ACC112 (cell line): ENCODE data around the gene SIK3.
A peak's percentile ranks its signal among the peaks of the same experiment; 100 is the strongest.
"Not testable (repeated sequence)": the region's sequence is repeated elsewhere in the genome, so short reads cannot be mapped to it uniquely, and the experiment has no call there.

Experiments
- H2AFZ ChIP-seq: fragments of 200-600 bp; sonication (generic); one replicate; pipeline ENCODE4 v1.6.0; 2017; ENCODE audit warnings: antibody characterized with exemption, low read length; ENCODE audit not compliant: unreplicated experiment
- H3K27ac ChIP-seq: fragments of 200-600 bp; sonication (generic); 2 replicates; pipeline ENCODE4 v1.5.1; 2014; ENCODE audit warnings: low read depth, mild to moderate bottlenecking, antibody characterized with exemption, low read length, moderate library complexity
- H3K27me3 ChIP-seq: fragments of 200-600 bp; sonication (generic); 2 replicates; pipeline ENCODE4 v1.6.1; 2014; ENCODE audit warnings: mild to moderate bottlenecking, antibody characterized with exemption, low read length, moderate library complexity, mixed read lengths; ENCODE audit not compliant: insufficient read depth
- H3K36me3 ChIP-seq: fragments of 200-600 bp; sonication (generic); 2 replicates; pipeline ENCODE4 v1.6.1; 2016; ENCODE audit warnings: mild to moderate bottlenecking, antibody characterized with exemption, low read length, moderate library complexity, mixed read lengths; ENCODE audit not compliant: insufficient read depth
- H3K4me1 ChIP-seq: fragments of 200-600 bp; sonication (generic); one replicate; pipeline ENCODE4 v1.6.1; 2016; ENCODE audit warnings: low read length, mixed read lengths; ENCODE audit not compliant: insufficient read depth, unreplicated experiment, control insufficient read depth
- H3K4me3 ChIP-seq: fragments of 200-600 bp; sonication (generic); 2 replicates; pipeline ENCODE4 v1.5.1; 2014; ENCODE audit warnings: mild to moderate bottlenecking, low read depth, low read length
- H3K79me2 ChIP-seq: fragments of 200-600 bp; sonication (generic); one replicate; pipeline ENCODE4 v1.6.0; 2016; ENCODE audit warnings: low read length; ENCODE audit not compliant: control insufficient read depth, unreplicated experiment, insufficient read depth

Gene SIK3

DNA sequence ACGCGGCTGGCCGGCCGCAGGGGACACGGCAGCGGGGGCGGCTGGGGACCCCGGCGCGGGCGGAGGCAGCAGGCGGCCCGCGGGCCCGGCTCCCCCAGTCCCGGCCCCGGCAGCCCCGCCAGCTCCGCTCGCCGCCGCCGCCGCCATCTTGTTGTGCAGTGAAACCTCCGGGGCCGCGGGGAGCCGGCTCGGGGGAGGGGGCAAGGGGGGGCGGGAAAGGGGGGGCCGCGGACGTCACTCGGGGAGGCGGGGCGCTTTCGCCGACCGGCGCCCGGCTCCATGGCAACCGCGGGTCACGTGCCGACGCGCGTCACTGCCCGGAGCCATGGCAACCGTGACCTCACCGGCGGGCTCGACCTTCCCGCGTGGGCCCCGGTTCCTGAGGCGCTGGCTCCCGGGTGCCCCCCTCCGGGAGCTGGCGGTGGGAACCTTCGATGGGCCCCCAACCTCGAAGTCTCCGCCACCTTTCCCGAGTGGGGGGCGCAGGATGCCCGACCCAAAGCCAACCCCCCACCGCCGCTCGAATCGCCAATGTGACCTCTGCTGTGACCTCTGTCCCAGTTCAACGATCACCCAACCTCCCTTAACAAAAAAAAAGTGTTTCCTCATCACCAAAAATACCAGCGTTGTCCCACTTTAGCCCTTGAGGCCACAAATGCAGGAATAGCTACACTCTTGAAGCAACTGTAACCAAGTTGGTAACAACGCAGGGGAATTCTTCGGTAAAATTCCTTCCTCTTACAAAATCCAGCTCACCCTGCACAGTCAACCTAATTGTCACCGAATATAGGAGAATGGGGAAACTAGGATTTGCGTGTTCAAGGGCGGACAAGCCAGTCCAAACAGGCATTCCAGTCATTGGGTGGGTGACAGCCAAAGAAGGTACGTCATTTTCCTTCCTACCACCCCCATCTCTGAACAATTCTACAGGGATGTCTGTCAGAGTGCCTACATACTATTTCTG lies at the start of gene SIK3:
TSS of gene SIK3 (minus strand) at position 160 of the 964 bp plus-strand sequence. CDS start at position 147, 13 bp downstream.
- Histone ChIP-seq H3K4me1 (peaks cover 38% of the 10 kb centered on the region), H2AFZ (peak within 1 kb of the TSS; percentile 84), H3K27me3 (no peaks in the 10 kb centered on the region), H3K36me3 (no peaks in the 10 kb centered on the region), H3K4me3 (peak within 1 kb of the TSS; percentile 91), H3K79me2 (peaks cover 45% of the 10 kb centered on the region), H3K27ac (peak within 1 kb of the TSS; percentile 88)

GRCh38 chr11:117146521-117146920 lies 48.3 kb upstream of the SIK3 start:
- Histone ChIP-seq H3K4me3 (peak overlapping the region; percentile 97), H3K27ac (0 out of 2 replicates have a peak overlapping the region, but pooled peaks have one; percentile 6)

DNA sequence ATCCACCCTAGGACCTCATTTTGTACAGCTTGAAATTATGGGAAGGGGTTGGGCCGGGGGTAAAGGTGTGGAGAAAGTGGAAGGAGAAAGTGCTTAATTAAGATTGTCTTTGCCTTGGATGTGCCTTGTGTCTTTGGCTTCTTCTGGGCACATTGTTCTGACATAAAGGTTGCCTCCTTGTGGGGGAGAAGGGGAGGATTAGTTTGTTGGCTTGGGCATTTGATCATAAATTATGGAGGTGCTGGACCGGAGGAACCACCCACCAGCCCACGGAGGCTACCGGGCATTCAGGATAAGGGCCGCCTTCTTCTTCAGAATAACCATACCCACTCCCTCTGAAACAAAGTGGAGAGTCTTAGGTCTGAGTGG lies 47.1 kb upstream of the SIK3 start:
- peaks cover 60% of the 10 kb centered on the region for H3K79me2 ChIP-seq
- no peak overlapping the region for H2AFZ ChIP-seq
- H3K27ac ChIP-seq: peak overlapping the region; percentile 72
- H3K4me1 ChIP-seq: peaks cover 21% of the 10 kb centered on the region
- 0 out of 2 replicates have a peak, but pooled peaks cover 11% of the 10 kb centered on the region for H3K36me3 ChIP-seq
- H3K4me3 ChIP-seq: peak overlapping the region; percentile 97
- H3K27me3 ChIP-seq: no peaks in the 10 kb centered on the region

More at GRCh38 chr11:117146521-117146920, 48.3 kb upstream of the SIK3 start:
- Histone ChIP-seq H3K36me3 (0 out of 2 replicates have a peak, but pooled peaks cover 11% of the 10 kb centered on the region), H3K27me3 (no peaks in the 10 kb centered on the region), H2AFZ (no peak overlapping the region), H3K79me2 (peaks cover 69% of the 10 kb centered on the region), H3K4me1 (peaks cover 21% of the 10 kb centered on the region)

DNA sequence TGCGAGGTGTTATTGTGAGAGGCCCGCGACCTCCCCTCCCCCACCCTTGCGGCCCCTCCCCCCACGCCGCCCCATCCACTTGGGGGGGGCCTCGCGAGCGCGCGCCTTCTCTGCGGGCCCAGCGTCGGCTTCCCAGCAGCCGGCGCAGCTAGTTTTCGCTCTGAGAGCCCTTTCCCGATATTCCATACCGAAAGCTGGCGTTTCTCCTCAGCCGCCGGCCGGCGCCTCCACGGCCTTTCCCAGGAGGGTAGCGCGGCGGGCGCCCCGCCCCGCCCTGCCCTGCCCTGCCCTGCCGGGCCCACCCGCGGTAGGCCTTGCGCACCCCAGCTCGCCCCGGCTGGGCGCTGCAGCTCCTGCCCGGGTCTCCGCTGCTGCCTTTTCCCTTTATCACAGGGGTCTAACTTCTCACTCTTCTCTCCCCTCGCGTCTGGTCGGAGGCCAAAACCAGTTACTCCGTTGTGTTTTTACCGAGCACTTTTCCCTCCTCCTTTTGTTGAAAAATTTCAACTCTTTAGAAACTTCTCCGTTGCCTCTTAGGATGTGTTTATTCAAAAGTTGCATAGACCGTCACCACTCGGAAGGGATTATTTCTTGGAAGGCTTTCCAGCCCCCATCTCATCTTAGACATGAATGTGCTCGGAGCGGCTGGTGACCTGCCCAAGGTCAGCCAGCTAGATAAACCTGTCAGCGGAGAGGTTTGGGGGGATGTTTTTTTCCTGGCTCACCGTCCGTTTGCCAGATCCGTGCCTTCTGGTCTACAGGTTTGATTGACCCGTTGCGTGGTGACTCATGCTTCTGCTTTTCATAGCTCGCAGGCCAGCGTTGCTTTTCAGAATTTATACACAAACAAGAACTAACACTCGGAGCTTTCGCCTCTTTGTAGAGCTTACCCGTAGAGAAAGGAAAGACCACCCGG lies 46.5 kb upstream of the SIK3 start:
- Histone ChIP-seq H3K36me3 (0 out of 2 replicates have a peak, but pooled peaks cover 11% of the 10 kb centered on the region), H2AFZ (peak overlapping the region; percentile 72), H3K4me1 (peaks cover 21% of the 10 kb centered on the region), H3K79me2 (peaks cover 53% of the 10 kb centered on the region), H3K27me3 (no peaks in the 10 kb centered on the region), H3K27ac (peak overlapping the region; percentile 72), H3K4me3 (peak overlapping the region; percentile 97)

- Histone ChIP-seq H3K36me3 (0 out of 2 replicates have a peak, but pooled peaks cover 11% of the 10 kb centered on the region), H2AFZ (peak within 1 kb of the TSS; percentile 94), H3K4me1 (peaks cover 21% of the 10 kb centered on the region), H3K27me3 (no peaks in the 10 kb centered on the region), H3K4me3 (peak within 1 kb of the TSS; percentile 97), H3K79me2 (peaks cover 48% of the 10 kb centered on the region), H3K27ac (peak within 1 kb of the TSS; percentile 72)
These were observed 45.7 kb upstream of the SIK3 start, which contains the start of gene PAFAH1B2 for GRCh38 chr11:117143871-117144476. PAFAH1B2 (plus strand) TSS chr11:117144287; CDS start chr11:117152448, 8,161 bp downstream.

- peak overlapping the region; percentile 97 for H3K4me3 ChIP-seq
- peaks cover 42% of the 10 kb centered on the region for H3K79me2 ChIP-seq
- no peaks in the 10 kb centered on the region for H3K27me3 ChIP-seq
- H2AFZ ChIP-seq: peak overlapping the region; percentile 94
- H3K4me1 ChIP-seq: peaks cover 21% of the 10 kb centered on the region
- H3K27ac ChIP-seq: peak overlapping the region; percentile 72
- H3K36me3 ChIP-seq: 0 out of 2 replicates have a peak, but pooled peaks cover 8% of the 10 kb centered on the region
These were observed 45.2 kb upstream of the SIK3 start for GRCh38 chr11:117143390-117143789.

GRCh38 chr11:117137223-117138086 lies 39.2 kb upstream of the SIK3 start:
- not testable (repeated sequence) for H3K79me2 ChIP-seq, H3K27ac ChIP-seq, H3K4me3 ChIP-seq, H2AFZ ChIP-seq, H3K27me3 ChIP-seq, H3K4me1 ChIP-seq, H3K36me3 ChIP-seq

DNA sequence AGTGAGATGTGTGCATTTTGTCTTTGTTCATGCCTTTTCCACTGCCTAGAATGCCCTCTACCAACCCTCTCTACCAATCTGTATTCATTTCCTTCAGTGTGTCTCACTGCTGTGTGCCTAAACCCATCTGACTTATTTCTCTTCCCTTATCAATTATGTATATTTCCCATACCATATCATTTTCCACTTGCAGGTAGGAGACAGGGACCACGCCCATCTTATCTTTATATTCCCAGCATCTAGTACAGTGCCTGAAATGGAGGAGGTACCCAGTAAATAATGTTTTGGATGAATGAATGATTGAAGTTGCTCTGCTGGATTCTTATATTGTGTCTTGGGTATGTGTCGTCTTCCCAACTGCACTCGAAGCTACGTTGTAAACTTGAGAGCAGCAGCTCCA lies 36.8 kb upstream of the SIK3 start:
- H3K36me3 ChIP-seq, H3K27me3 ChIP-seq, H3K79me2 ChIP-seq, H2AFZ ChIP-seq, H3K4me1 ChIP-seq, H3K4me3 ChIP-seq, H3K27ac ChIP-seq: not testable (repeated sequence)

DNA sequence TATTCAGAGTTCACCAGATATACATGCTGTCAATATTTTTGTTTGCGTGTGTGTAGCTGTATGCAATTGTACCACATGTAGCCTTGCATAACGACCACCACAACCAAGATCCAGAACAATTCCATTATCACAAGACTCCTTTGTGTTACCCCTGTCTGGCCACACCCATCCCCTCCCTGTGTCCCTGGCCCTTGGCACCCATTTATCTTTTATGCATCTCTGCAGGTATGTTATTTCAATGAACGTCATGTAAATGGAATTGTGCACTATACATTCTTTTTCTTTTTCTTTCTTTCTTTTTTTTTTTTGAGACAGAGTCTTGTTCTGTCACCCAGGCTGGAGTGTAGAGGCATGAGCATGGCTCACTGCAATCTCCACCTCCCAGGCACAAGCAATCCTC lies 36.2 kb upstream of the SIK3 start:
- no peak overlapping the region for H3K4me3 ChIP-seq
- no peaks in the 10 kb centered on the region for H3K27me3 ChIP-seq
- H3K36me3 ChIP-seq: no peaks in the 10 kb centered on the region
- H3K27ac ChIP-seq: no peak overlapping the region
- H2AFZ ChIP-seq: no peak overlapping the region
- no peaks in the 10 kb centered on the region for H3K4me1 ChIP-seq
- no peaks in the 10 kb centered on the region for H3K79me2 ChIP-seq
